Hematopoietic multipotent progenitor cell treated with erythropoietin and hydrocortisone succinate and interleukin-3 and kit ligand, for 15 days (in vitro differentiated cells): ENCODE data around the gene DHX16.
"Not testable (repeated sequence)": the region's sequence is repeated elsewhere in the genome, so short reads cannot be mapped to it uniquely, and the experiment has no call there.

Experiments used
- DNase-seq: peaks from one replicate; pipeline ENCODE4 v3.0.0-alpha.2; 2015; ENCODE audit warnings: low spot score

DHX16 gene

GRCh38 chr6:30678964-30679726 lies 6.3 kb upstream of the DHX16 start:
- peak; percentile 85 for DNase-seq

- DNase-seq: peak; percentile 41
Measured at GRCh38 chr6:30676660-30677285, 4.0 kb upstream of the DHX16 start.

GRCh38 chr6:30670760-30671527 lies 1.9 kb downstream of the DHX16 start:
- DNase-seq: no peak

- not testable (repeated sequence) for DNase-seq
Measured at GRCh38 chr6:30666300-30666699, 6.5 kb downstream of the DHX16 start.

GRCh38 chr6:30664994-30665767 lies 7.6 kb downstream of the DHX16 start:
- no peak for DNase-seq

- DNase-seq: not testable (repeated sequence)
Measured at GRCh38 chr6:30657922-30658321, 14.9 kb downstream of the DHX16 start.

GRCh38 chr6:30657454-30657853 lies 15.4 kb downstream of the DHX16 start:
- DNase-seq: no peak

GRCh38 chr6:30656513-30656912 lies 16.3 kb downstream of the DHX16 start:
- DNase-seq: no peak

- DNase-seq: no peak
Measured at GRCh38 chr6:30655743-30656094, 17.1 kb downstream of the DHX16 start.

- DNase-seq: no peak
Measured at GRCh38 chr6:30654798-30655742, 17.7 kb downstream of the DHX16 start.

GRCh38 chr6:30651143-30651542 lies 21.7 kb downstream of the DHX16 start:
- no peak for DNase-seq

- peak; percentile 66 for DNase-seq
Measured at GRCh38 chr6:30647242-30648116, 25.3 kb downstream of the DHX16 start.

- peak; percentile 85 for DNase-seq
Measured at GRCh38 chr6:30646450-30647241, 26.2 kb downstream of the DHX16 start, which contains the start of gene C6orf136. C6orf136 (plus strand) TSS chr6:30647133; CDS start chr6:30647232, 99 bp downstream.

GRCh38 chr6:30645989-30646388 lies 26.8 kb downstream of the DHX16 start:
- no peak for DNase-seq

GRCh38 chr6:30644769-30645168 lies 28.0 kb downstream of the DHX16 start:
- DNase-seq: no peak

GRCh38 chr6:30643656-30644055 lies 29.1 kb downstream of the DHX16 start:
- no peak for DNase-seq

GRCh38 chr6:30641048-30641447 lies 31.8 kb downstream of the DHX16 start:
- DNase-seq: no peak

GRCh38 chr6:30640481-30640880 lies 32.3 kb downstream of the DHX16 start:
- DNase-seq: peak; percentile 25

- DNase-seq: no peak
Measured at GRCh38 chr6:30635834-30636233, 37.0 kb downstream of the DHX16 start.
